ENCODE data around the gene DSG4.

DNA sequence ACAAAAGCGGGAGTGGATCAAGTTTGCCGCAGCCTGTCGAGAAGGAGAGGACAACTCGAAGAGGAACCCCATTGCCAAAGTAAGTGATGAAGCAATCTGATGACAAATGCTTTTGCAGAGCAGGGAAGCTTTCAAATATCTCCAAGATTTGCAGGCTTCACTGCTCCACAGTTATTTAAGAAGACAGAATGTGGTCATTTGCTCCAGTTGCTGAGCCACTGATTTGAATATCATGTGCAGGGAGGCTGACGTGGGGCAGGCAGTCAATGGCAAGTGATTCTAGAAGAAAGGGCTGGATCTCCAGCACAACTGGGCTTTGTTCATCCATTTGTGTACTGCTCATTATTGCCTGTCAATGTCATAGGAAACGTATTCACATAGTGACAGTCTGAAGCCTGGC, 10.2 kb downstream of the DSG4 start:
- TF ChIP-seq CTCF (IDR thresholded peaks at IDR 0.05; ENCODE audit: low read length) (no peak), EZH2 (optimal IDR thresholded peaks at IDR 0.05; ENCODE audit: low read depth, low read length) (no peak), EZH2phosphoT487 (IDR thresholded peaks at IDR 0.05; ENCODE audit: low read length) (no peak)
